Activated T-cell treated with anti-CD3 and anti-CD28 coated beads, Interleukin-2, amount 50 U/mL, for 24 hours (primary cell): Measurements from ENCODE around the gene GJA1.
"Not testable (repeated sequence)": the region's sequence is repeated elsewhere in the genome, so short reads cannot be mapped to it uniquely, and the experiment has no call there.

ENCODE experiments used
- DNase-seq: peaks from one replicate; pipeline ENCODE4 v3.0.0-alpha.2; 2020
- H3K27ac Mint-ChIP-seq: 2 replicates; pipeline ENCODE4 v1.8.0; 2020; ENCODE audit warnings: mild to moderate bottlenecking, mixed read lengths
- H3K27me3 Mint-ChIP-seq: 2 replicates; pipeline ENCODE4 v1.8.0; 2020; ENCODE audit warnings: mixed read lengths
- H3K36me3 Mint-ChIP-seq: 2 replicates; pipeline ENCODE4 v1.8.0; 2020; ENCODE audit warnings: low read depth, mixed read lengths
- H3K4me1 Mint-ChIP-seq: 2 replicates; pipeline ENCODE4 v1.8.0; 2020; ENCODE audit warnings: low read depth, mixed read lengths
- H3K4me3 Mint-ChIP-seq: 2 replicates; pipeline ENCODE4 v1.8.0; 2020; ENCODE audit warnings: mild to moderate bottlenecking, moderate library complexity, mixed read lengths
- H3K9me3 Mint-ChIP-seq: 2 replicates; pipeline ENCODE4 v1.8.0; 2020; ENCODE audit warnings: mixed read lengths

The GJA1 gene

DNA sequence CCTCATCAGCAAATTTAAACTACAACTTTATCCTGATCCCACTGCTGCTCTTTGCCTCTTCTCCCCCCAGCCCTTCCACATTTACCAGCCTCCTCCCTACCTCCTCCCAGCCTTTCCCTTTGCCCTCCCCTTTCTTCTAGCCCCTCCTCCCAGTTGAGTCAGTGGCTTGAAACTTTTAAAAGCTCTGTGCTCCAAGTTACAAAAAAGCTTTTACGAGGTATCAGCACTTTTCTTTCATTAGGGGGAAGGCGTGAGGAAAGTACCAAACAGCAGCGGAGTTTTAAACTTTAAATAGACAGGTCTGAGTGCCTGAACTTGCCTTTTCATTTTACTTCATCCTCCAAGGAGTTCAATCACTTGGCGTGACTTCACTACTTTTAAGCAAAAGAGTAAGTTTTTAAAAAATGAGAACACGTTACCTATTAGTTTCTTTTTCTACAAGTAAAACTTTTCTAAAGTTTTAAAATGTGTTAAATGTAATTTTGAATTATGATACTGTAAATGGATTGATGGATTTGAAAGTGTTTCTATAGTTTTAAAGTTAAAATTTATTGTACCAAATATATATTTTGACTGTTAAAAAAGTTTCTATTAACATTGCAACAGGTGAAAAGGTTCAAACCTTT is at the start of gene GJA1:
GJA1 (plus strand) TSS at position 203 of the 626 bp plus-strand sequence. CDS start 11,202 bp downstream, outside the sequence.
- H3K27me3 Mint-ChIP-seq, result peaks cover 30% of the 10 kb centered on the region
- no peaks in the 10 kb centered on the region for H3K36me3 Mint-ChIP-seq
- H3K9me3 Mint-ChIP-seq, result no peaks in the 10 kb centered on the region
- peaks cover 21% of the 10 kb centered on the region for H3K4me1 Mint-ChIP-seq
- H3K27ac Mint-ChIP-seq, result no peak within 1 kb of the TSS
- DNase-seq, result no peak
- peak within 1 kb of the TSS; percentile 83 for H3K4me3 Mint-ChIP-seq

DNA sequence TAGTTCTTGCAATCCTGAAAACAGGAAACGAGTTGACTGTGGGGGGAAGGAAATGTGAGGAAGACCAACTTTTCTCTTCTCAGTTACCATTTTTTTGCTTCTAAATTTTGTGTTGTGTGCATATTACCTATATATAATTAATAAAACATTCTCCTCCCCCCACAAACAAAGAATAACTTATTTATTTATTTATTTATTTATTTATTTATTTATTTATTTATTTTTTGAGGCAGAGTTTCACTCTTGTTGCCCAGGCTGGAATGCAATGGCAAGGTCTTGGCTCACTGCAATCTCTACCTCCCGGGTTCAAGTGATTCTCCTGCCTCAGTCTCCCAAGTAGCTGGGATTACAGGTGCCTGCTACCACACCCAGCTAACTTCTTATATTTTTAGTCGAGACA is 48.9 kb upstream of the GJA1 start:
- H3K27me3 Mint-ChIP-seq, DNase-seq, H3K36me3 Mint-ChIP-seq, H3K4me3 Mint-ChIP-seq, H3K4me1 Mint-ChIP-seq, H3K9me3 Mint-ChIP-seq, H3K27ac Mint-ChIP-seq: not testable (repeated sequence)

DNA sequence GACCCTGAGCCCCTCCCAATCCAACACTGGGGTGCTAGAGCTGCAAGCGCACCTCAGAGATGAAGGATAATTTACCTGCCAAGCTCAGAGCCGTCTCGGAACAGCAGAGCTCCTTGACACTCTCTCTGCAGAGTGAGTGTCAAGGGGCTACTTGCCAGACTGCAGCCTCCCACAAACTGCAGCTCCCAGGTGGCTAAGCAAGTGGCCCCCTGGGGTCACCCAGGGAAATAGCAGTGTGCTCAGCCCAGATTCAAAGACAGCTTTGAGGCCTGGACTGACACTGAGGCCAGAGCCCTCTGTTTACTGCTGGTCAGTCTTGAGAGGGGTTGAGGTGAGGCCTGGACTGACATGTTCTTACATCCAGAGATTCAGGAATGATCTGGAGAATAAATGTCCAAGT is 46.0 kb upstream of the GJA1 start:
- Mint-ChIP-seq H3K27me3 (no peaks in the 10 kb centered on the region), H3K4me1 (no peaks in the 10 kb centered on the region), H3K36me3 (no peaks in the 10 kb centered on the region), H3K4me3 (no peak overlapping the region), H3K27ac (no peak overlapping the region), H3K9me3 (no peaks in the 10 kb centered on the region)
- DNase-seq, result no peak

DNA sequence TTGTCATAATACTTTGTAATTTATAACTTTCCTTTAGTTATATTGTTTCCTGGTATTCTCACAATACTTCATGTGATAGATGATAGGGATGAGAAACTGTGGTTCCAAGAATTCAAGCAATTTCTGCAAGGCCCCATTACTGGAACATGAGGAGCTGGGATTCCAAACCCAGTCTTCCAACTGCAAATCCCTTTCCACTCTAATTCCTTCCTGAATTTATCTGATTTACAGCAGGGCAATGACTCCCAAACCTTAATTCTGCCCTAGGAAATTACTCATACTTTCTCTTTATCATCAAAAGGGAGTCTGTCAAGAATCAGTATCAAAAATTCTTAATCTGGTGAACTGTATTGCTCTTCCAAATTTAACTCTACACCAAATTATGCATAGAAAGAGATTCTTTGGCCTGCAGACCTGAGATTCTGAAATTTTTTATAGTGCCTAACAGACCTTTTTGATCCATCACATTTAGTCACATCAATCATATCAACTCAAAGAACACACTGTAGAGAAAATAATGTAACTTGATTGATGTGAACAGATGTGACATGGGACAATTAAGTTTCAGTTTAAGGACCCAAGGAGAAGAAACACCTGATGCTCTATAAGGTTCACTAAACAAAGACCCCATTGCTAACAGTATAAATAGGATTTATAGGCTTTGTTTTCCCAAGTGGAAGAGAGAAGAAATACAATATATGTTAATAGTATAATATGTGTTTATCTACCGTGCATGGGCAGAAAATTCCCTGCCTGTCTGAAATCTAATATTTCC is 41.5 kb upstream of the GJA1 start:
- no peak for DNase-seq
- H3K4me1 Mint-ChIP-seq, result no peaks in the 10 kb centered on the region
- H3K27ac Mint-ChIP-seq, result no peak overlapping the region
- no peak overlapping the region for H3K4me3 Mint-ChIP-seq
- H3K27me3 Mint-ChIP-seq, result no peaks in the 10 kb centered on the region
- no peaks in the 10 kb centered on the region for H3K9me3 Mint-ChIP-seq
- H3K36me3 Mint-ChIP-seq, result no peaks in the 10 kb centered on the region

DNA sequence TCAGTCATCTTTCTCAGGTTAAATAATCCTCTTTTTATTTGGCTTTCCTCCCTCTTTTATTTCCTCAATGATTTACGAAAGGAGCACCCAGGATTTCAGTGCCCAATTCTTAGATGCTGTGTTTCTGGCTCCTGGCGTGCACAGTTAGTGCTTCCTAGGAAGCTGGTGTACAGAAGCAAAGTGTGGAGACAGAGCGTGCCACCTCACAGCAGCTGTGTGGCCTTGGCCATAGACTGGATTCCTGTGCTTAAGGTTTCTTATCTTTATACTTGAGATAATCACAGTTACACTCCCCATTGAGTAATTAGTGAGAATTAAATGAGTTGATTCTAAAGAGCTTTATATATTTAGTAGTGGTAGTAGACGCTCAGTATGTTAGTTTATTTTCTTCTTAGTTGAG is 39.7 kb upstream of the GJA1 start:
- Mint-ChIP-seq H3K4me3 (no peak overlapping the region), H3K36me3 (no peaks in the 10 kb centered on the region), H3K4me1 (no peaks in the 10 kb centered on the region), H3K27me3 (no peaks in the 10 kb centered on the region), H3K9me3 (no peaks in the 10 kb centered on the region), H3K27ac (no peak overlapping the region)
- DNase-seq, result no peak

DNA sequence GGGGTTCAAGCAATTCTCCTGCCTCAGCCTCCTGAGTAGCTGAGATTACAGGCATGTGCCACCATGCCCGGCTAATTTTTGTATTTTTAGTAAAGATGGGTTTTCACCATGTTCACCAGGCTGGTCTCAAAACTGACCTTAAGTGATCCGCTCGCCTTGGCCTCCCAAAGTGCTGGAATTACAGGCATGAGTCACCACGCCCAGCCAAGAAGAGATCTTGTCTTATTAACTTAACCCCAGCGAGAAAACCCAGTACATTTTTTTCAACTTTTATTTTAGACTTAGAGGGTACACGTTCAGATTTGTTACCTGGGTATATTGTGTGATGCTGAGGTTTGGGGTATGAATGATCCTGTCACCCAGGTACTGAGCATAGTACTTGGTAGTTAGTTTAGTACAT is 38.3 kb upstream of the GJA1 start:
- not testable (repeated sequence) for H3K36me3 Mint-ChIP-seq, DNase-seq, H3K4me3 Mint-ChIP-seq, H3K27ac Mint-ChIP-seq, H3K4me1 Mint-ChIP-seq, H3K9me3 Mint-ChIP-seq, H3K27me3 Mint-ChIP-seq

DNA sequence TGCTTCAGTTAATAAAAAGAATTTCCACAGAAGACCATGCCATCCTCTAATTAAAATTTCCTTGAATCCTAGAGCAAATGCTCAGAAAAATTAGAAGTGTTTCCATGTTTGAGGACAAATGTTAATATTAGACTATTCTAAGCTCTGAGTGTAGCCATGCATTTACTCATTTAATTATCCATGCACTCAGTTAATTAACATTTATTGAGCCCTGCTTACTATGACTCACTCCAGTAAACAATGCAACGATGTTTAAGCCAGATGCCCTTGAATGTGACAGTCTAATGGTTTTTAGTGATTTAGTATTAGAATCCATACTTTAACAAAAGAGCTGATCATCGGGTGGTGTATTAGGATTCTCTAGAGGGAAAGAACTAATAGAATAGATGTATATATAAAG is 37.3 kb upstream of the GJA1 start:
- DNase-seq, result no peak
- no peaks in the 10 kb centered on the region for H3K9me3 Mint-ChIP-seq
- no peaks in the 10 kb centered on the region for H3K27me3 Mint-ChIP-seq
- H3K4me1 Mint-ChIP-seq, result no peaks in the 10 kb centered on the region
- H3K27ac Mint-ChIP-seq, result no peak overlapping the region
- H3K36me3 Mint-ChIP-seq, result no peaks in the 10 kb centered on the region
- no peak overlapping the region for H3K4me3 Mint-ChIP-seq

DNA sequence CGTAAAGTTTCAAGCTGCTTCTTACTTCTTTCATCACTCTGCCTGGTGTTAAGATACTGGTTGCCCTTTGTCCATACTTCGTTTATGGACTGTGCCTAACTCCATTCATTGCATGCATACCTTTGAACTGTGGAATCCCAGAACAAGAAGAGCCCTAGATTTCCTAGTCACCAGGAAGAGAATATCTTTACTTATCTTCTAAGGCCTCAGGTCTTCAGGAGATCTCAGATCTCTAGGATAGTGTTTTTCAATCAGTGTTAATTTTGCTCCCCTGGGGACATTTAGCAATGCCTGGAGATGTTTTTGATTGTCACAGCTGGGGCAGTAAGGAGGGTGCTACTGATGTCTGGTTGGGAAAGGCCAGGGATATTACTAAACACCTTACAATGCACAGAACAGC is 35.5 kb upstream of the GJA1 start:
- no peaks in the 10 kb centered on the region for H3K9me3 Mint-ChIP-seq
- no peaks in the 10 kb centered on the region for H3K36me3 Mint-ChIP-seq
- H3K27ac Mint-ChIP-seq, result no peak overlapping the region
- H3K4me3 Mint-ChIP-seq, result no peak overlapping the region
- DNase-seq, result no peak
- no peaks in the 10 kb centered on the region for H3K27me3 Mint-ChIP-seq
- H3K4me1 Mint-ChIP-seq, result no peaks in the 10 kb centered on the region

DNA sequence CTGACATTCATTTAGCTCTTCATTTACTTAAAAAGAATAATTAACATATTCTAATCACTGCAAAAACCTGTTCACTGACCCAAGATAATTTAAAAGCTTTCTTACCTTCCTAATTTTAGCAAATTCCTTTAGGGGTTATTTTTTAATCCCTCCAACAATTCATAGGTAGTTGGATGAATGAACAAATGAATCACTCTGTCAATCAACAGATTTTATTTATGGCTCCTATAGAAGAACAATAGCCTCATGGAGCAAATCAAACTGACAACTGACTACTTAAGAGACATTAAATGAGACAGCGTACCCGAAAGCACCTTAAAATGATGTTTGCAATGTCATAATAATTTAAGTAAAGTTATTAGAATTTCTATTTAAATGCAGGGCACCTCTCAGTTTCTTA is 31.5 kb upstream of the GJA1 start:
- Mint-ChIP-seq H3K27me3 (peaks cover 4% of the 10 kb centered on the region), H3K4me1 (no peaks in the 10 kb centered on the region), H3K4me3 (no peak overlapping the region), H3K36me3 (no peaks in the 10 kb centered on the region), H3K27ac (no peak overlapping the region), H3K9me3 (no peaks in the 10 kb centered on the region)
- DNase-seq, result no peak

DNA sequence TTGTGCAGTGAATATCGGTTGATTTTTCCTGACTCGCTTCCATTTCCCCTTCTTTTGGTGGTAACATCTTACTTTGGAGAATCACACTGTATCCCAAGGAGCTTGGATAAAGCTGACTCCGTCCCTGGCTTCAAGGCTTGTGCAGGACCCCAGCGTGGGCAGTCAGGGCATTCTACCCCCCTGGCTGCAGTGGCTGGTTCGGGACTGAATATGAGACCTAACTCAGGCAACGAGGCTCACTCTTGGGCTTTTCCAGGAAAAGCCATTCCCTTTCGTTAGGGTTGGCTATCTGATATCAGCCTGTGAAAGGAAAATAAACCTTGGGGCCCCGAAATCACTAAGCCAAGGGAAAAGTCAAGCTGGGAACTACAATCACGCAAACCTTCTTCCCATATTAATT is 30.1 kb upstream of the GJA1 start:
- Mint-ChIP-seq H3K27ac (no peak overlapping the region), H3K4me1 (no peaks in the 10 kb centered on the region), H3K27me3 (peaks cover 4% of the 10 kb centered on the region), H3K9me3 (no peaks in the 10 kb centered on the region), H3K36me3 (no peaks in the 10 kb centered on the region), H3K4me3 (no peak overlapping the region)
- no peak for DNase-seq

DNA sequence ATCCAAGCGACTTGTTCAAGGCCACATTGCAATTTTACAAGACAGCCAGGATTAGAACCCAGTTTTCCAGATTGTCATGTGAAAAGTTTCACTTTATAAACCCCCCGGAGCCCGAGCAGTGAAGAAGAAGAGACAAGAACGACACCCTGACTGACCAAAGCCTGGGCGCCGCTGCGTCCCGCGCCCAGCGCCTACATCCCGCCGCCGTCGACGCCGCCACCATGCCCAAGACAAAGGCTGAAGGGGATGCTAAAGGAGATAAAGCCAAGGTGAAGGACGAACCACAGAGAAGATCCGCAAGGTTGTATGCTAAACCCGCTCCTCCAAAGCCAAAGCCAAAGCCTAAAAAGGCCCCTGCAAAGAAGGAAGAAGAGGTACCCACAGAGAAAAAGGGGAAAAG is 27.1 kb upstream of the GJA1 start:
- no peaks in the 10 kb centered on the region for H3K9me3 Mint-ChIP-seq
- DNase-seq, result no peak
- no peaks in the 10 kb centered on the region for H3K4me1 Mint-ChIP-seq
- no peak overlapping the region for H3K27ac Mint-ChIP-seq
- H3K4me3 Mint-ChIP-seq, result no peak overlapping the region
- peaks cover 4% of the 10 kb centered on the region for H3K27me3 Mint-ChIP-seq
- no peaks in the 10 kb centered on the region for H3K36me3 Mint-ChIP-seq

DNA sequence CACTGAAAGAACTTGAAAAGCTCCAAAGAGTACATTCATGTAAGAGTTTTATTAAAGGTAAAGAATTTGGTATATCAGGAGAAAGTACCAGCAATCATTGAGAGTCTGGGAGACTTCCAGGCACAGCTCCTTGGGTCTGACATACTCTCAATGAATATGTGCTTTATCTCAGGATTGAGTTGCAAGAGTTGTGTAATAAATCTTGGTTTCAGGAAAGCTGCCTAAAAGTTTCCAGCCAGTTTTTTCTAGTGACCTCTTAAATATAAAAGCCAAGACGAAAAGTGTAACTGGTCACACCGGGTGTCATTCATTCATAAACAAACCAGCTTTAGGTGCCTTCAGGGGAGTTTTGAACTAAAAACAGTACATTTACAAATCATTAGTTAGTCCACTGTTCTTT is 21.6 kb upstream of the GJA1 start:
- Mint-ChIP-seq H3K27ac (no peak overlapping the region), H3K27me3 (no peaks in the 10 kb centered on the region), H3K36me3 (no peaks in the 10 kb centered on the region), H3K4me1 (no peaks in the 10 kb centered on the region), H3K4me3 (no peak overlapping the region), H3K9me3 (no peaks in the 10 kb centered on the region)
- no peak for DNase-seq

DNA sequence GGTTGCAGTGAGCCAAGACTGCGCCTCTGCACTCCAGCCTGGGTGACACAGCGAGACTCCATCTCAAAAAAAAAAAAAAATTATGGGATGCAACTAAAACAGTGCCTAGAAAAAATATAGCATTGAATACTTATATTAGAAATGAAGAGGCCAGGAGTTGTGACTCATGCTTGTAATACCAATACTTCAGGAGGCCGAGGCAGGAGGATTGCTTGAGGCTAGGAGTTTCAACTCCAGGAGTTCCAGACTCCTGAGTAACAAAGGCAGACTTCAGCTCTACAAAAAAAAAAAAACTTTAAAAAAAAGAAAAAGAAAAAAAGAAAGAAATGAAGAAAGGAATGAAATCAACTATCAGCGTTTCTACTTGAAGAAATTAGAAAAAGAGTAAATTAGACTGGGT is 17.1 kb upstream of the GJA1 start:
- no peak overlapping the region for H3K27ac Mint-ChIP-seq
- H3K36me3 Mint-ChIP-seq, result no peaks in the 10 kb centered on the region
- H3K4me1 Mint-ChIP-seq, result no peaks in the 10 kb centered on the region
- no peaks in the 10 kb centered on the region for H3K9me3 Mint-ChIP-seq
- H3K27me3 Mint-ChIP-seq, result no peaks in the 10 kb centered on the region
- H3K4me3 Mint-ChIP-seq, result no peak overlapping the region
- DNase-seq, result no peak

DNA sequence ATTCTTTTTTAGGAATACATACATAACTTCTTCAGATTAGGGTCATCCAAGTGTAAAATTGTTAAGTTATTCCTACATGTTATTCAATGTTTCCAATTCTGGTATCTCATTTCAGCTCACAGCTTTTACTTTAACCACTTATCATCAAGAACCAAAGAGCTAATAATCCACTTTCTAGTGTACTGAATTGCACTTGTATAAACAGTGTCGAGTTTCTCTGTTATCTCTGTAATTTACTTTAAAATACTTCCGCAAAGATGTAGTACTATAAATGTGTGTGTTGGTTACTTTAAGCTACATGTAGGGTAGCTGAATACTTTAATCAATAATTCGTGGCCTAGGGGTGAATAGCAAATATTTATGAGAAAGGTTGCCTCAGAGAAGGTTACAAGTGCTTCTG is 8.8 kb upstream of the GJA1 start:
- Mint-ChIP-seq H3K9me3 (no peaks in the 10 kb centered on the region), H3K27me3 (no peaks in the 10 kb centered on the region), H3K4me1 (no peaks in the 10 kb centered on the region), H3K4me3 (no peak overlapping the region), H3K27ac (no peak overlapping the region), H3K36me3 (no peaks in the 10 kb centered on the region)
- no peak for DNase-seq

DNA sequence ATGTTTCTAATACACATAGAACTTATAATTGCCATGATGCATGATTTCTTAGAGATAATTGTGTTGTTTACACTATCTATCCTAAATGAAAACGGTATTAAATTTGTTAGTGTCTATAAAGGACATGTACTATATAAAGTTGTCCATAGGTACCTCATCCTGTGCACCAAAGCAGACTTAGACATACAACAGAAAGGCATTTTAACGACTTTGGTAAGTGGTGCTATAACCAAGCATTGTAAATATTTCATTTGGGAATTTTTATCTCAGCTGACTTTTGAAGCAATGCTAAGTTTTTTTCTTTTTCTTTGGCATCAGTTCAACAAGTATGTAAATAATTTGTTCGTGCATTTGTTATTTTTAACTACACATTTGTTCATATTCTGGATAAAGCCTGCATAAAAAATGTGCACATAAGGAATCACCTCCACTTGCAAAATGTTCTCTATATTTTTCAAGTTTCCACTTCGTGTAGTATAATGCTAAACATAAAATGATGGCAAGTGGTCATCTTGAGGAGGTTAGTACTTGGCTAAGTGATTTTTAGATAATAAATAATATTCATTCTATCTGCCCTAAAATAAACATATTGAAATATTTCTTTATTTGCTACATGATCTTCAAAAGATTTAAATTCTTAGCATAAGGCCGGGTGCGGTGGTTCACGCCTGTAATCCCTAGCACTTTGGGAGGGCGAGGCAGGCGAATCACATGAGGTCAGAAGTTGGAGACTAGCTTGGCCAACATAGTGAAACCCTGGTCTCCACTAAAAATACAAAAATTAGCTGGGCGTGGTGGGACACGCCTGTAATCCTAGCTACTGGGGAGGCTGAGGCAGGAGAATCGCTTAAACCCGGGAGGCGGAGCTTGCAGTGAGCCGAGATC is 6.3 kb upstream of the GJA1 start:
- no peak for DNase-seq
- no peaks in the 10 kb centered on the region for H3K27me3 Mint-ChIP-seq
- no peaks in the 10 kb centered on the region for H3K9me3 Mint-ChIP-seq
- H3K4me1 Mint-ChIP-seq, result no peaks in the 10 kb centered on the region
- no peak overlapping the region for H3K4me3 Mint-ChIP-seq
- H3K27ac Mint-ChIP-seq, result no peak overlapping the region
- no peaks in the 10 kb centered on the region for H3K36me3 Mint-ChIP-seq
